ENCODE results near the gene TEKT3.

GRCh38 chr17:15262291-15263205, 78.8 kb downstream of the TEKT3 start:
- TF ChIP-seq CTCF (conservative IDR thresholded peaks at IDR 0.05): no peak
- TF ChIP-seq EZH2 (IDR thresholded peaks at IDR 0.05; ENCODE audit: low read depth): no peak
